Kidney tubule cell (primary cell): Measurements from ENCODE around the gene MRPS25.

Source experiments
- DNase-seq: peaks from one replicate; pipeline ENCODE4 v3.0.0-alpha.2; 2018; ENCODE audit warnings: low spot score

The MRPS25 gene

GRCh38 chr3:15081960-15082664 lies 17.0 kb upstream of the MRPS25 start:
- DNase-seq, result peak; percentile 10

DNA sequence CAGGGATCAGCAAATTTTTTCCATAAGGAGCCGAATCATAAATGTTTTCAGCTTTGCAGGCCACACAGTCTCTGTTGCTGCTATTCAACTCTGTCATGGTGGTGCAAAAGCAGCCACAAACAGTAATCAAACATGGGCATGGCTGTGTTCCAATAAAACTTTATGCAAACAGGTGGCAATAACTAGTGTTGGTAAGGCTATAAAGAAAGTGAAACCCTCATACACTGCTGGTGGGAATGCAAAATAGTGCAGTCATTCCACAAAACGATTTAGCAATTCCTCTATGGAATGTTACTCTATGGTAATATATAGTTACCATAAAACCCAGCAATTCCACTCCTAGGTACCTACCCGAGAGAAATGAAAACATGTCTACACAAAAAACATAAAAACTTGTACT lies 14.0 kb upstream of the MRPS25 start:
- DNase-seq, result no peak

- DNase-seq, result no peak
These were observed 9.4 kb upstream of the MRPS25 start for GRCh38 chr3:15074500-15074899.

DNA sequence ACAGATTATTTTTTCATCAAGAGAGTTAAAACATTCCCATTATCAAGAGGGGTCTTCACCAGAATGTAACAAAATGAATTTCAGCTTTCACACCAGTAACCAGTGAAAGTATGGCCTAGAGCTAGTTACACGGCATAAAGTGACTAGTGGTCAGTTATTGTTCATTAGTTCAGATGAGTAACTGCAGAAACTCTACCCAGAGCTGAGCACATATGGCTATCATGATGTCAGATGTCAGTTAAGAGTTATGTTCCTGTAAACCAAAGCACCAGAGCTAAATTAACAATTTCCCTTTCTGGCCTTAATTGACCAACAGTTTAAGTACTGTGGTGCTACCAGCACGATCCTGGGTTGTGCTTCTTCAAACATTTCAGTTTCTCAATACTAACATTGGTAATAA lies 6.6 kb upstream of the MRPS25 start:
- no peak for DNase-seq

GRCh38 chr3:15069441-15069840 lies 4.3 kb upstream of the MRPS25 start:
- no peak for DNase-seq

DNA sequence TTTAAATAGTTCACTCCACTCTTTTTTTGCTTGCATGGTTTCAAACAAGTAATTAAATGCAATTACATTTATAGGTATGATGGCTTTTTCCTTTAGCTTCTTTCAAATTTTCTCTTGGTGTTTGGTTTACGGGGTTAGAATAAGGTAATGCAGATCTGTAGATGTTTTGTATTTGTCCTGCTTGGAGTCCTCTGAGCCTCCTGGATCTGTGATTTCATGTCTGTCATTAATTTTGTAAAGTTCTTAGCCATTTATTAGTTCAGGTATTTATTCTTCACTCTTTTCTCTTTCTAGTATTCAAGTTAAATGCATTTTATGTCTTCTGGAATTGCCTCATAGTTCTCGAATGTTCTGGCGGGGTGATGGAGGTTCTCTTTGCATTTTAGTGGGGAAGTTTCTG lies 1.4 kb upstream of the MRPS25 start:
- DNase-seq, result no peak

DNA sequence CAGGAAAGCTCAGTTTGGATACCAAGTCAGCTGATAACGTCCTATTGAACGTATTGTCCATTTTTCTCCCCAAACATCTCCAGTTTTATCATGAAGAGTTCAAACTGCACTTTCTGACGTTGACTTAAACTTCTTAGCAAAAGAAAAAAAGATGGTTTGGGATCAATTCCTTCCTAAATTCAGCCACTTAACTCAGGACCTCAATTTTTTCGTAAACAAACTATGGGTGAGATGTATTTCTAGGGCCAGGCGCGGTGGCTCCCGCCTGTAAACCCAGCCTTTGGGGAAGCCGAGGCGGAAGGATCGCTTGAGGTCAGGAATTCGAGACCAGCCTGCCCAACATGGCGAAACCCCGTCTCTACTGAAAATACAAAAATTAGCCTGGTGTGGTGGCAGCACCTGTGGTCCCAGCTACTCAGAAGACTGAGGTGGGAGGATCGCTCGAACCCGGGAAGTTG lies 464 bp upstream of the MRPS25 start:
- no peak for DNase-seq

- DNase-seq, result peak; percentile 56
These were observed 748 bp downstream of the MRPS25 start for GRCh38 chr3:15064299-15064834.

DNA sequence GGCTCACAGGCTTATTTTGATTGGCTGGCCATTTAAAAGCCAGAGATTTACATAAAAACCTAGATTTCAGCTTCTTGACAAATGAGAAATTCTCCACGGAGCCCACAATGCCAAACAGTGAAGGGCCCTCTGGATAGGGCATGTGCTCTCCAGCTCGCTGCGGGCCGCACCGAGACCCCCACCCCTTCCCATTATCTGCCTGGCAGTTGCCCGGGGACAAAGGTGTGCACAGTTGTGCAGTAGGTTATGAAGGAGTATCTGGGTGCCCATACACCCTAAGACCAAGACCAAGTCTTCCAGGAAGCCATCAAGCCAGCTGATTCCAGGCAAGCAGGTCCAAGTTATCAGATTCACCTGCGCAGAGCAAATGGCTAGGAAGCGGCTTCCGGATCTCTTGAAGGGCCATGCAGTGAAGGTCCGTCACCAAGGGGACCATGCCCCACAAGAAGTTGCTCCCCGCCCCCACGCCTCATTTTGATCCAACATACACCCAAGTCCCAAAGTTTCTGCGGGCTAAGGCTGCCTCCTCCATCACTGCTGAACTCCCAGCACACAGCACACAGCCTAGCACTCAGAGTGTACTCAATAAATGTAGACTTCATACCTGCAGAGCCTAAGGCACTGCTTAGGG lies 1.3 kb downstream of the MRPS25 start:
- no peak for DNase-seq

DNA sequence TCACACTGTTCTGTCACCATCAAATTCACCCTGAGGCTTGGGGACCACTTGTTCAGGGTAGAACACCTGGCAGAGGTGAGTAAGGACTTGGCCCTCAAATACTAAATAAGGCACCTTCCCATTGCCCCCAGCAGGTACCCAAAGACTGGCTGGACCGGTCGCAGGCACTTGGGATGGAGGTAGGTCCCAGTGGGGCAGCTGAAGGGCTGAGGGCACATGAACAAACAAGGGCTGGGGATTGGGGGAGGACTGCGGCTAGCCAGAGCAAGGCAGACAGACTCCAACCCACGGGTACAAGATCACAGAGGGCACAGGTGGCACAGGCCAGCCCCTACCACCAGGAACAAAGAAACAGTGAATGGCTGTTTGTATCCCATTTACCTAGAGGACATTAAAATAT lies 1.9 kb downstream of the MRPS25 start:
- DNase-seq, result no peak

- DNase-seq, result no peak
These were observed 5.1 kb downstream of the MRPS25 start for GRCh38 chr3:15060029-15060428.

DNA sequence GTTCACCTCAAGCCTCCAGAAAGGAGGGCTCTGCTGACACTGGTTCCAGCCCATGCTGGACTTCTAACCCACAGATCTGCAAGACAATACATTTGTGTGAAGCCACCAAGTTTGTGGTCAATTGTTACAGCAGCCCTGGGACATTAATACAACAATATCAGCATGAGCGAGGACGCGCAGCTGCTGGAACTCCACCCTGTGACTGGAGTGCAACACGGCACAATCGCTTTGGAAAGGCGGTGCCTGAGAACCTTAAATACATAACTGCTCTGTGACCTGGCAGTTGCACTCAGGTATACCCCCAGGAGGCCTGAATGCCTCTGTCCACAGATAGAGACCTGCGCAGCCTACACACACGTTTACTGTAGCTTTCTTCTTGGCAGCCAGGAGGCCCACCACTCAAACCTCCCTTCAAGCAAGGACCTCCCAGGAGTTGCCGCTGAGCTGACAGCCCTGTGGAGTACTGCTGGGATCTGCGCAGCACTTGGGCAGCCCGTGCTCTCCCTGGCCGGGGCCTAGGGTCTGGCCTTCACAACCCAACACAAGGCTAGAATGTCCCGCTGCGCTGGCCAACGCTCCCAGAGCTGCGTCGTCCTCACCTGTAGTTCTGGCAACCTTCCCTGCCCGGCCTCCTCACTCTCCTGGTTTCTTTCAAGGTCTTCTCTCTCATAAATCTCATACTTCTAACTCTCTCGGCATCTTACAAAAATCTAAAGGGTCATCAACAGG lies 8.3 kb downstream of the MRPS25 start:
- no peak for DNase-seq

GRCh38 chr3:15055019-15055557 lies 10.0 kb downstream of the MRPS25 start:
- peak; percentile 23 for DNase-seq

- no peak for DNase-seq
These were observed 11.6 kb downstream of the MRPS25 start for GRCh38 chr3:15053541-15053940.

DNA sequence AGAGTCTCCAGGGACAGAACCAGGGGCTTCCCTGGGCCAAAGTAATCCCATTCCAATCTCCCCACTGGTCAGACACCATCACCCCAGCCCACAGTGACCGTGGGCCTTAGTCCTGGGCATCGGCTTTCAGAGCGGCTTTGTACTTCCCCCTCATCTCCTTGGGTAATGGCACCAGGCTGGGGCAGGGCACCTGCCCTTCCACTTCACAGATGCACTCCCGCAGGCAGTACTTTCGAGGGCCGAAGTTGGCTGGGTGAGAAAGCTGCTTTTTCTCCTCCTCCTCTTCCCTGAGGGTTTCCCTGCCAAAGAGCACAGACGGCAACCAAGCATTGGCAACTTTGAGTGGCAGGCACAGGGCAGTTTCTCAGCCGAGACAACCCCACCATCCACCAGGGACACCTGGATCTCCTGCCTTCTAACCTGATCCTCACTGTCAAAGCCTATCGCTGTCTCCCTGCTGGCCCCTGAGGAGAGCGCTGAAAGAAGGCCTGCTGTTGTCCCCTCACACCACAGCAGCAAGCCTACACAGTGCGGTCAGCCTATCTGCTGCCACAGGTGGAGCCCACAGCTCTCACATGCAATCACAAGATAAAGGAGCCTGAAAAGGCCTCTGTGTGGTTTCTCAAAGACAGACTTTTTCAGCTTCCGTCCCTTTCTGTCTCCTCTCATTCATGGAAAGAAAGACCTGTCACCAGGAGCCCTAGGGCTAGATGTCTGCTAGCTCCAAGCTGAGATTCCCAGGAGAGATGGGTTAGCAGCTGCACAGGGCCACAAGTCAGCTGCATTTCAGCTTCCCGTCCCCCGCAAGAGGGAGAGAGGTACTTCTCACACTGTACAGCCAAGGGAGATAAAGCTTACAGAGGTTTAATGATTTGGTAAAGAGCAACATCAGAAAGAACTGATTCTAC lies 12.5 kb downstream of the MRPS25 start:
- no peak for DNase-seq

- peak; percentile 60 for DNase-seq
These were observed 13.6 kb downstream of the MRPS25 start for GRCh38 chr3:15051531-15051930.

DNA sequence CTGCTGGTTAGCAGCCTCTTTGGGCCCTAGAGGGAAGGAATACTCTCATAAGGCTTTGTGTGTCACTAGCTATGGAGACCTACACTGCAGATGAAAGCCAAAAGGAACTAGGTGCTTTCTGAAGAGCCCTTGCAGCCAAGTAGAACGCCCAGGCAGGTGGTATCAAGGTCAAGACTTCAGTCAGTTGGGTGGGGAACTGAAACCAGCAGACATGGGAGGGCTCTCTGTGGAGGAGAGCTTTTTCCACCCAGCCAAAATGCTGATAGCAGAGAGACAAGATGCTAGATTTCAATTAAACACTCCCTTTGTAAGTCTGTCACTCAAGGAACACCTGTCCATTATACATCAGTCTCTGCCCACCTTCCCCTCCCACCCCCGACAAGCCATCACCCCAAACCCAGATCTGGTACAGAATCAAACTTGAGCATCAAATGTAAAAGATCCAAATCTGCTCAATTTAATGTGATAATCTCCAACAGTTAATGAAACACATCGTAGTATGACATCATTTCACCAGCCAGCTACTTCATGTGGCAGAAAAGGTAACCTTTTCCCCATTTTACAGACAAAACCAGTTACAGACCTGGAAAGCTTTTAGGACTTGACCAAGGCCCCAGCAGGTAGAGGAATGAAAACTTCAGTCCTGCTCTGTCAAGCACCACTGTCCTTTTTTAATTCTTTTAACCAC lies 14.6 kb downstream of the MRPS25 start:
- no peak for DNase-seq

DNA sequence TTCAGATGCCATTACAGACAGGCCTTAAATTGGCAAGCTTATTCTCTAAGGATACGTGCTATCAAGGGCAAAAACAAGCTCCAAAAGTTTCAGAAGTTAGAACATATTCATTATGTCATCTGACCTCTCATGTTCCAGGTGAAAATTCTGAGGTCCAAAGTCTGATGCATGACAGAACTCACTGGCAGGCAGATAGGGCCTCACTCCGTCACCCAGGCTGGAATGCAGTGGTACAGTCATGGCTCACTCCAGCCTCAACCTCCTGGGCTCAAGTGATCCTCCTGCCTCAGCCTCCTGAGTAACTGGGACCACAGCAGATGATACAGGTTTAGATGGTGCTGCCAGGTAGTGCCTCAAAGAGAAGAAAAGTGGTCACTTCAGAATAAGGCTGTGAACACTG lies 15.5 kb downstream of the MRPS25 start:
- no peak for DNase-seq

DNA sequence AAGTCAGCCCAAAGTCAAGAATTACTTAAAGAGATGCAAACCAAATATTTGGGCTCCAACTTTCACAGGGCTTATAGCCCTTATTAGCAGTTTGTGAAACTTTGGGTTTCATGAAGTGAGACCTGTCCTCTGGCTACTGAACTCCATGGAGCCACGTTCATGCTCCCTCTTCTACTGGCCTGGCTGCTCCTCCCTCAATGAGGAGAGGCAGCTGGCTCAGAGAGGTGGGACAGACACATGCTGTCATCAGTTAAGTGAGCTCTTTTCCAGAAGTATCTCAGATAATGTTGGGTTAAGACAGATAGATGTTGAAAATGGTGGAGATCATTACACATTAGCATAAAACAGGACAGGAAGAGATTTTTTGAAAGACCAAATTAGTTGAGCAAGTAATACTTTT lies 19.4 kb downstream of the MRPS25 start:
- DNase-seq, result no peak

DNA sequence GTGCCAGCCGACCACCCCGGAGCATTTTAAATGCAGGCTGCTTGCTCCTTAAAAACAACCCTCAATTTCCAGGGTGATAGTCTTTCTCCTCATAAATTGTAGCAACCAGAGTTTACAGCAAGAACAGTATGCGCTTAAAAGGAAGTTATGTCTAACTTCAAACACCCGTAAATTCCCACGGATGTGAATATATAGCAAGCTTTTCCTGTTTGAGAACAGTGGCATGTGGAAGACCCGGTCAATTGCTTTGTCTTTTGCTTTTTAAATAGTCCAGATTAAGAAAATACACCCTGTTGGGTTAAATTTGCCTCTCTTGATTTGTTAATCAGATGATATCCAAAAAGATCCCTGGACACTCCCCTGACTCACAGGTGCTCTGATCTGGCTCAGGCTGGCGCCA lies 20.8 kb downstream of the MRPS25 start:
- DNase-seq, result no peak
